Stimulated activated CD4-positive, alpha-beta T cell treated with anti-CD3 and anti-CD28 coated beads, TNF-alpha, amount 100 ng/mL, for 4 hours (primary cell): Measurements from ENCODE around the gene HTR1D.
"Not testable (repeated sequence)": the region's sequence is repeated elsewhere in the genome, so short reads cannot be mapped to it uniquely, and the experiment has no call there.

ENCODE experiments used
- DNase-seq, 3 experiments: peaks; one replicate each; pipeline ENCODE4 v3.0.0-alpha.2; 2020; ENCODE audit warnings: low read depth in 3 of 3

Gene HTR1D

DNA sequence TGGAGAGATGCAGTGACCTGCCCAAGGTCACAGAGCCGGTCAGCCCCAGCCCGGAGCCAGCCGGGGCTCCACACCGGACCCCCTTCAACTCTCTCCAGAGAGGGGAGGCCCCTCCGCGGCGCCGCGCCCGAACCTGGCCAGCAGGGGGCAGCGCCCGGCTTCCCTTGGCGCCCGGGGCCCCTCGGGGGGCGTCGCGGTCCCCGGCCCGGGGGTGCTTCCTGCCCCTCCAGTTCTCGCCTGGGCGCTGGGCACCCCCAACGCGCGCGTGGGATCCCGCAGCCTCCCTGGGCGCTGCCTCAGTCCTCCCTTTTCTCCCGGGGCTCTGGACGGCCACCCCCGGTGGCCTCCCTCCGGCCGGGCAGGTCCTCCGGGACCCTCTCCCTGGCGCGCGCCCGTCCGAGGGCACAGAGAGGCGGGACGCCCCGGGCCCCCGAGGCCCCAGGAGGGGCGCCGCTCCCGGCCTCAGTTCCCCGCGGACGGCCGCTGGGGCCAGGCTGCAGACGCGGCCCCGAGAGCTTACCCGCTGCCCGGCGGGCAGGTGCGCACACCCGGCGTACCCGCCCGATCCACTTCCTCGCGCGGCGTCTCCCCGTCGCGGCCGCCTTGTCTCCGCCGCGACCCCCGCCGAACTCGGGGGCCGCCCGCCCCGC is 406 bp downstream of the HTR1D start:
- DNase-seq, result peak in 1 of 3 experiments; percentile 26

GRCh38 chr1:23215751-23216449 is 1.4 kb downstream of the HTR1D start:
- DNase-seq, result no peak

GRCh38 chr1:23215291-23215690 is 2.0 kb downstream of the HTR1D start:
- no peak for DNase-seq

- no peak for DNase-seq
Measured at GRCh38 chr1:23214640-23215039, 2.7 kb downstream of the HTR1D start.

- DNase-seq, result no peak
Measured at GRCh38 chr1:23211955-23212354, 5.3 kb downstream of the HTR1D start.

- DNase-seq, result no peak
Measured at GRCh38 chr1:23210963-23211362, 6.3 kb downstream of the HTR1D start.

- no peak for DNase-seq
Measured at GRCh38 chr1:23210351-23210785, 6.9 kb downstream of the HTR1D start.

DNA sequence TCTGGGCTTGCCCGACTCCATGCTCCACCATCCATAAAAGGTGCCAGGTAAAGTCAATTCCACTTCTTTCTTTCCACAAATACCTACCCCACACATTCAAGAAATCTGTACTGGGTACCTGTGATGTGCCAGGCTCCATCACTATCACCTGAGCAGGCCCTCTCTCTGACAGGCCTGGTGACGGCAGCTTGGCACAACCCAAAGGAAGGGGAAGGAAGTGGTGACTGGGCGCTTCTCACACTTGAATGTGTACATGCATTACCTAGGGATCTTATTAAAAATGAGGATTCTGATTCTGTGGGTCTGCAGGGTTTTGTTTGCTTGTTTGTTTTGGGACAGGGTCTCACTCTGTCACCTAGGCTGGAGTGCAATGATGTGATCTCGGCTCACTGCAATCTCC is 7.5 kb downstream of the HTR1D start:
- no peak for DNase-seq

DNA sequence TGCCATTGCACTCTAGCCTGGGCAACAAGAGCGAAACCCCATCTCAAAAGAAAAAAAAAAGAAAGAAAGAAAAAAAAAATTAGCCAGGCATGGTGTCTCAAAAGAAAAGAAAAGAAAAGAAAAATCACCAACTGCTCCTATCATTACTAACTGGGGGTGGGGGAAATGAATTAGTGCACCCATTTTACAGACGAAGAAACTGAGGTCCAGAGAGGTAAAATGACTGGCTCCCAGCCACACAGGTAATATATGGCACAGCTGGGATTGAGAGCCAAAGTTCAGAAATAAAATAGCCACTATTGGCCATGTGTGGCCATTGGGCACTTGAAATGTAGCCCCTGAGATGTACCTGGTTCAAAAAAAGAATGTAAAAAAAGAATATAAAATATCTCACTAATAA is 8.8 kb downstream of the HTR1D start:
- DNase-seq, result no peak

DNA sequence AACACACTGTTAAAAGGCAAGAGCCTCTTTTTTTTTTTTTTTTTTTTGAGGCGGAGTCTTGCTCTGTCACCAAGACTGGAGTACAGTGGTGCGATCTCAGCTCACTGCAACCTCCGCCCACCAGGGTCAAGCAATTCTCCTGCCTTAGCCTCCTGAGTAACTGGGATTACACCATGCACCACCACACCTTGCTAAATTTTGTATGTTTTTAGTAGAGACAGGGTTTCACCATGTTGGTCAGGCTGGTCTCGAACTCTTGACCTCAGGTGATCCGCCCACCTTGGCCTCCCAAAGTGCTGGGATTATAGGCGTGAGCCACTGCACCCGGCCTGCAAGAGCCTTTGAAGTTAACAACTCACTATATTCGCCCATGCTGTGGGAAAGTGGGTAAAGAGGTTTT is 9.6 kb downstream of the HTR1D start:
- not testable (repeated sequence) for DNase-seq

DNA sequence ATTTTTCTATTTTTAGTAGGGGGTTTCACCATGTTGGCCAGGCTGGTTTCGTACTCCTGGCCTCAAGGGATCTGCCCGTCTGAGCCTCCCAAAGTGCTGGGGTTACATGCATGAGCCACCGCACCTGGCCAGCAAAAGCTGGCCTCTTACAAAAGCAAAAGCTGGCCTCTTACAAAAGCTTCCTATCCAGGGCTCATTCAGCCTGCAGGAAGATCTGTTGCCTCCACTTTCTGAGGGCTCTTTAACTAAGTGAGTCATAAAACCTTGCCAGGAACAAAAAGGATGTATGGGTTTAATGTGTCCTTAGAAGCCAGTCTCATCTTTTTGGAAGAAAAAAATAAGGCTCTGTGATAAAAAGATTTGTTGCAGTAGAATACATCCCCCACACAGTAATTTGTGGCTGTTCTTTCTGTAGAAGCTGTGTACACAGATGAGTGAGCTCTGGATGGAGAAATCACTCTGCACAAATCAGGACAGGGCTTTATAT is 15.0 kb downstream of the HTR1D start:
- DNase-seq, result no peak

DNA sequence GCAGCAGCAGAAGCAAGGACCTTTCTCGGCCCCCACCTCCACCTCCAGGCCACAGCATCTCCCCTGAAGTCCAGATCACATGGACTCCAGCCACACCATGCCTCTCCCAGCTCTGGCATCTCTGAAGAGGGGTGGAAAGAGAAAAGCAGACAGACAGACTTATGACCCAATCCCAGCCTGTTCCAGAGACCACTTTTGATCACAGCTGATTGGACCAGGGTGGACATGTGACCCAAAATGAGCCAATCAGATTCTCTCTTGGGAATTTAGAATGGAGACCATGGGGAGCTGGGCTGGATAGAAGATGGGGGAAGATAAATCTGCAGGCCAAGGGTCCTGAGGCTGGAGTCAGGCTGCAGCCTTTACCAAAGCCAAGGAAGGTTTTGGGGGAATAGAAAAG is 16.4 kb downstream of the HTR1D start:
- DNase-seq, result no peak

DNA sequence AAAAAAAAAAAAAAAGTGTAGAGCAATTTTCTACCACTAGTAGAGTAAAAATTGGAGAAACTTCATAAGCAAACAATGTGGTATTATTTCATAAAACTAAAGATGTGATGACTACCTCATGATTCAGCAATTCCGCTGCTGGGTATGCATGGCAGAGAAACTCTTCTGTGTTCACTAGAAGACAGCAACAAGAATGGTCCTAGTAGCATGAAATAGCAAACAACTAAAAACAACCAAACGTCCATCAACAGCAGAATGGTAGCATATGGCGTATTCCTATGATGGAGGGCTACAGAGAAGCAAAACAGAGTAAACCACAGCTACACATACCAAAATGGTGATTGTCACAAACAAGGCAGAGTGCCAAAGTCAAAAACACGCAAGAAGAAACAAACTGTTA is 18.9 kb downstream of the HTR1D start:
- no peak for DNase-seq

- DNase-seq, result no peak
Measured at GRCh38 chr1:23196627-23197328, 20.5 kb downstream of the HTR1D start.

DNA sequence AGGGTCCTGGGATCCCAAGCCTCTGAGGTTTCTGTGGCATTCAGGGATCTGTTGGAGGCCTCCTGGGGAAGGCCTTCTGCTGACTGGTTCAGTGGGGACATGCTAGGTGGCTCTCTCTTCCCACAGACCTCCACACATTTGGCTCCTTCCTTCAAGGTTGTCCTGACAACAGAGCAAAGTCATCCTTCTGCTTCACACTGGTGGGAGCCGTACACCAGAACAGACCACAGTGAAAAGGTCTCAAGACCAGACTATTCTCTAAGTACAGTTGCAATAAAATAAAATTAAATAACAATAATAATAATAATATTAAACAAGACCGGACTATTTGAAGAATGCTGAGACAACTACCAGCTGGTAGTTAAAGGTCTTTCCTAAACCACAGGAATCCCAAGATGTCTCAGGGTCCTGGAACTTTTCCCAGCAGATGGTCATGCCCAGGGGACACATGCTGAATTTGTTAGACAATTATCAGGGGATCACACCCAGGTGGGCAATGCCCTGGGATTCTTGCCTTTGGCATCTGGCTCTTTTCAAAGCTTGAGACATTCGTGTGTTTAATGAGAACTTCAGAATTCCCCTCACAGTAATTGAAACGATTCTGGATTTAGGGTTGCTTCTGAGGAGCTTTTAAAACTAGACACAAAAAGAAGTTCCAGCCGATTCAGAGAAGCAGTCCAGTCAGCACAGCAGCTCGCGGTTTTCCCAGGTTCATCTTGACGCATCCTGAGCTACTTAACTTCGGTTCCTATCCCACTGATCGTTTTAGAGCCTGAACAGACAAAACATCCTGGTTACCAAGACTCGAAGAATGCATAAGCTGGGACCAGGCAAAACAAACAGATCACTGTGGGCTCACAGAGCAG is 22.9 kb downstream of the HTR1D start:
- DNase-seq, result no peak

GRCh38 chr1:23193391-23194118 is 23.7 kb downstream of the HTR1D start:
- no peak for DNase-seq

GRCh38 chr1:23191199-23191598 is 26.1 kb downstream of the HTR1D start:
- no peak for DNase-seq

- DNase-seq, result not testable (repeated sequence)
Measured at GRCh38 chr1:23188936-23189452, 28.3 kb downstream of the HTR1D start.

DNA sequence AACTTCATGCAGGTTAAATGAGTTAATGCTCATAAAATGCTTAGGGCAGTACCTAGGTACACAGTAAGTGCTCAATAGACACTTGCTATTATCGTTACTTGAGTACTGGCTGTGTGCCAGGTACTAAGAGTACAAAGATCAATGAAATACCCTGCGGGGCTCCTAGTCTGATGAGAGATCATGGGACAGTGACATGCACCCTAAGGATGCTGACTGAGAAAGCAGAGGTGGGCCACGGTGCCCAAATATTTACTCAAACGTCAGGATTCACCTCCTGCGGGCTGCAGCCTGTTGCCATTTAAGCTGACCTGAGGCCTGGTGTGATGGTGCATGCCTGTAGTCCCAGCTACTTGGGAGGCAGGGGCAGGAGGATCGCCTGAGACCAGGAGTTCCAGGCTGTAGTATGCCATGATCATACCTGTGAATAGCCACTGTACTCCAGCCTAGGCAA is 28.8 kb downstream of the HTR1D start:
- DNase-seq, result no peak

DNA sequence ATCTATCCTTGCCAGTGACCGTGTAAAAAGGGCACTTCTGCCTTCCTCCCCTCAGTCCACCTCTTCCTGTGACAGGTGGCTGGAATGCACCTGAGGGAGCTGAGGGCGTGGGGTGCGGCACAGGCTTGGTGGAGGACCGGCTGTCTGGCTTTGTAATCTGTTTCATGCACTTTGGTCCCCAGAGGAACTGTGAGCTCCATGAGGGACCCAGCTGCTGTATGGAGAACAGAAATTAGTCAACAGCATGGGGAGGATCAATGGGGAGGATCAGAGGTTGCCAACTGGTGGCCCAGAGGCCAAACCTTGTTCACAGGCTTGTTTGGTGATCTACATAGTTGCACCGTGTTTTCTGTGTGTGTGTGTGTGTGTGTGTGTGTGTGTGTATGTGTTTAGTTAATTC is 29.7 kb downstream of the HTR1D start:
- DNase-seq, result no peak

DNA sequence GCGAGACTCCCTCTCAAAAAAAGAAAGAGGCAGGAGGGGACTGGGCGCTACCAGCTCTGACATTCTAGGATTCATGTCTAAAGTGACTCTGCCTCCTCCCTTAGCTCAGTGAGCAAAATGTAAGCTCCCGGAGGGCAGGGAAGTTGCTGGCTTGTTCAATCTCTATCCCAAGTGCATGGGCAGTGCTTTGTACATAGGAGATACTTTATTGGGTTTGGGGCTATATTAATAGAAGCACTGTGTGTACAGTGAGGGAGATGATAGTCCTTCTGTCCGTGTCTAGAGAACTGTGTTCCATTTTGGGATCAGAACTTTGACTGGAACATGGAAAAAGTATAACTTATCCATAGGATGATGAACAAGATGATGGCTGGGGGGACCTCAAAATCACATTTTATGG is 31.9 kb downstream of the HTR1D start:
- no peak for DNase-seq
